Measurements from ENCODE around the gene PCSK4.
"Not testable (repeated sequence)": the region's sequence is repeated elsewhere in the genome, so short reads cannot be mapped to it uniquely, and the experiment has no call there.

Gene PCSK4

DNA sequence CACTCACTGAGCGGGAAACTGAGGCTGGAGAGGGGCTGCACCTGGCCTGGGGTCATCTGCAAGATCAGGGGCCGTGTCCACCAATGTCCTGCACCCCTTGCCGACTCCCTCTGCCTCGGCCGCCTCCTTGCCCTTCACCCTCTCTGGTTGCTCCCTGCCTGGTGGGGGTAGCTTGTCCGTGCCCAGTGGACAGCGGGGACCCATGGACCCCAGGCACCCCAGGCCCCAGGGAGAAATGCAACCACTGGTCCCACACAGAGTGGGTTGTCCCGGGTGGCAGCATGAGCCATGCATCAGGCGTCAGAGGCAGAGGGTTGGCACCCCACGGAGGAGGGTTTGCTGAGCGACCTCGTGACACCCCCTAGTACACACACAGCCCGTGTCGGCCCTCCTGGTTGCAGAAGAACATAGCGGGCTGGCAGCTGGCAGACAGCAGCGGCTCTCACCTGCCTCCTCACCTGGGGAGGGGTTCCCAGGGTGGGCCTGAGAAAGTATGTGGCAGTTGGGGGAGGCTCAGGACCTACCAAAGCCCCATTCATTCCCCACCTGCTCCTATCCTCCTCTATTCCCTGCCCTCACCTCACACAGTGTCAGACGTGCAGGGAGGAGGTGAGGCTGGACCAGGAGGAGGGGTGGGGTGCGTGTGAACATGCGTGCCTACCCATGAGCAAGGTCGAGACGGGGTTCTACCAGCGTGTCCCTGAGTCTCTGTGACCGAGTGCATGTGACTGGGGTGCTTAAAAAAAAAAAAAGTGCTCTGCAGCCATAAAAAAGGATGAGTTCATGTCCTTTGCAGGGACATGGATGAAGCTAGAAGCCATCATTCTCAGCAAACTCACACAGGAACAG is 14.0 kb upstream of the PCSK4 start:
- no peak for DNase-seq

- DNase-seq, result no peak
Measured at GRCh38 chr19:1503089-1503924, 13.2 kb upstream of the PCSK4 start.

DNA sequence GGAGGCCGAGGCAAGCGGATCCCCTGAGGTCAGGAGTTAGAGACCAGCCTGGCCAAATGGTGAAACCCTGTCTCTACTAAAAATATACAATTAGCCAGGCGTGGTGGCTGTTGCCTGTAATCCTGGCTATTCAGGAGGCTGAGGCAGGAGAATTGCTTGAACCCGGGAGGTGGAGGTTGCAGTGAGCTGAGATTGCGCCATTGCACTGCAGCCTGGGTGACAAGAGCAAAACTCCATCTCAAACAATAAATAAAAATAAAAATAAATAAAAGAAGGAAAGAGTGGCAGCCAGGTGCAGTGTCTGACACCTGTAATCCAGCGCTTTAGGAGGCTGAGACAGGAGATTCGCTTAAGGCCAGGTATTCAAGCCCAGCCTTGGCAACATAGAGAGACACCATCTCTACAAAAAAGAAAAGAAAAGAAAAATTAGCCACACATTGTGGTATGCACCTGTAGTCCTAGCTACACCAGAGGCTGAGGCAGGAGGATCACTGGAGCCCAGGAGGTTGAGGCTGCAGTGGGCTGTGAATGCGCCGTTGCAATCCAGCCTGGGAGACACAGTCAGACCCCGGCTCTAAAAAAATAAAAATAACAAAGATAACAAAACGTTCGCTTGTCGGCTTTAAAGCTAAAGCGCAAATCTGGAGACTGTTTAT is 12.4 kb upstream of the PCSK4 start:
- DNase-seq, result no peak

DNA sequence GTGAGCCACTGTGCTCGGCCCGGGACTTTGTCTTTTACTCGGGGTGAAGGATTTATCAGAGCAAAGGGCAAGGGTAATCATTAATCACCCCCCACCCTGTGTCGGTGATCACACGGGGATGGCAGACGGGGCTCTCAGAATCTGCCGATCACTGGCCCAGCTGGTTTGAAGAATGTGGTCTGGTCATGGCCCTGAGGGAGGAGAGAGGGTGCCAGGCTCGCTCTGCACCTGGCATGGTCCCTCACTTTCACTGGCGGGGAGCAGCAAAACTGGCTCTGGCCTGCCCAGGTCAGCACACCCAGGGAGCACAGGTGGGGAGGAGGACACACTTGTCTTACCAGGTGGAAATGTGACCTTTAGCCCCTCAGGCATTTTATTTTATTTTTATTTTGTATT is 11.0 kb upstream of the PCSK4 start:
- DNase-seq, result no peak

- DNase-seq, result not testable (repeated sequence)
Measured at GRCh38 chr19:1499231-1499630, 9.1 kb upstream of the PCSK4 start.

GRCh38 chr19:1497578-1498235 is 7.6 kb upstream of the PCSK4 start:
- DNase-seq, result no peak

- DNase-seq, result no peak
Measured at GRCh38 chr19:1496714-1497577, 6.8 kb upstream of the PCSK4 start.

DNA sequence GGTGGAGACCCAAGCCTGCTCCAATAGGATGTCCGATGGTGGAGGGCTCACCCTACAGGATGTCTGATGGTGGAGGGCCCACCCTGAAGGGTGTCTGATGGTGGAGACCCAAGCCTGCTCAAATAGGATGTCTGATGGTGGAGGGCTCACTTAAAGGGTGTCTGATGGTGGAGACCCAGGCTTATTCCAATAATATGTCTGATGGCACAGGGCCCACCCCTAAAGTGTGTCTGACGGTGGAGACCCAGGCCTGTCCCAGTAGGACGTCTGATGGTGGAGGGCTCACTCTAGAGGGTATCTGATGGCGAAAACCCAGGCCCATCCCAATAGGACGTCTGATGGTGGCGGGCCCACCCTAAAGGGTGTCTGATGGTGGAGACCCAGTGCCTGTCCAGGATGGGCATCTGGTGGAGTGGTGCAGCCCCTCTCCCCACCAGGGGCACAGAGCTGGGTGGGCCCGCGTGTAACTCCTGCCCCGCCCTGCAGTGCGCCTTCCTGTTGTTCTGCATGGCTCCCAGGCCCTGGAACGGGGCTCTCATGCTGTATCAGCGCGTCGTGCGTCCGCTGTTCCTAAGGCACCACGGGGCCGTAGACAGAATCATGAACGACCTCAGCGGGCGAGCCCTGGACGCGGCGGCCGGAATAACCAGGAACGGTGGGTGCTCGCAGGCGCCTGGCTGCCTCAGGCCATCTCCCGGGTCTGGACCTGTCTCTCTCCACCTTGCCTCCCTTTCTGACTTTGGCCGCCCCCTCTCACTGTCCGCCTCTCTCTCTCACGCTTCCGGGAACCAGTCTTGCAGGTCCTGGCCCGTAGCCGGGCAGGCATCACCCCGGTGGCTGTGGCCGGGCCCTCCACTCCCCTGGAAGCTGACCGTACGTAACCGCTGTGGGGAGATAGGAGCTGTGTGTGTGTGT is 5.9 kb upstream of the PCSK4 start:
- DNase-seq, result no peak

GRCh38 chr19:1495051-1495798 is 5.1 kb upstream of the PCSK4 start:
- DNase-seq, result no peak

DNA sequence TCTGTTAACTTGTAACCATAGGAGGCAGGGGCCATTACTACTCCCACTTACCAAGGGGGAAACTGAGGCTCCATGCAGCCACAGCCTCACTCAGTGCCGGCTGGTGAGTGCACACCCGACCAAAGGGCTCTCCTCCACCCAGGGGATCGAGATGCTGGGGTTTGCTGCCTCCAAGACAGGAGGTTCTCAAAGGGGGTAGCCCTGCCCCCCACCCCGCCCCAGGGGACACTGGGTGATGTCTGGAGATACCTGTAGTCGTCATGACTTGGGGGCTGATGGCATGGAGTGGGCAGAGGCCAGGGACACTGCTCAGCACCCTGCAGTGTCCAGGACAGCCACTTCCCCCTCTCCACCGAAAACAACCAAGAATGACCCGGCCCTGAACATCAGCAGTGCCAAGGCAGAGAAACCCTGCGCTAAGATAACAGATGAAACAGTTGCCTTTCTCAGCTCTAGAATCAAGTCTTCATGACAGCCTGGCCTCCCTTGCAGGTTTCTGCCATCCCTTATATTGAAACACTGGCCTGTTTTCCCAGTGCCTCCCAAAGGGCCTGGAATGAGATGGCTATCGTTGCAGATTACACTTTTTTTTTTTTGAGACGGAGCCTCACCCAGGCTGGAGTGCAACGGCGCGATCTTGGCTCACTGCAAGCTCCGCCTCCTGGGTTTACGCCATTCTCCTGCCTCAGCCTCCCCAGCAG is 4.1 kb upstream of the PCSK4 start:
- DNase-seq, result no peak

GRCh38 chr19:1492474-1493006 is 2.4 kb upstream of the PCSK4 start:
- DNase-seq, result no peak

- no peak for DNase-seq
Measured at GRCh38 chr19:1491849-1492170, 1.7 kb upstream of the PCSK4 start.

GRCh38 chr19:1491114-1491848 is 1.1 kb upstream of the PCSK4 start, which contains the start of gene REEP6:
Gene REEP6, plus strand, starts transcription at chr19:1491181. Its CDS starts 89 bp downstream, at chr19:1491270.
- DNase-seq, result no peak

DNA sequence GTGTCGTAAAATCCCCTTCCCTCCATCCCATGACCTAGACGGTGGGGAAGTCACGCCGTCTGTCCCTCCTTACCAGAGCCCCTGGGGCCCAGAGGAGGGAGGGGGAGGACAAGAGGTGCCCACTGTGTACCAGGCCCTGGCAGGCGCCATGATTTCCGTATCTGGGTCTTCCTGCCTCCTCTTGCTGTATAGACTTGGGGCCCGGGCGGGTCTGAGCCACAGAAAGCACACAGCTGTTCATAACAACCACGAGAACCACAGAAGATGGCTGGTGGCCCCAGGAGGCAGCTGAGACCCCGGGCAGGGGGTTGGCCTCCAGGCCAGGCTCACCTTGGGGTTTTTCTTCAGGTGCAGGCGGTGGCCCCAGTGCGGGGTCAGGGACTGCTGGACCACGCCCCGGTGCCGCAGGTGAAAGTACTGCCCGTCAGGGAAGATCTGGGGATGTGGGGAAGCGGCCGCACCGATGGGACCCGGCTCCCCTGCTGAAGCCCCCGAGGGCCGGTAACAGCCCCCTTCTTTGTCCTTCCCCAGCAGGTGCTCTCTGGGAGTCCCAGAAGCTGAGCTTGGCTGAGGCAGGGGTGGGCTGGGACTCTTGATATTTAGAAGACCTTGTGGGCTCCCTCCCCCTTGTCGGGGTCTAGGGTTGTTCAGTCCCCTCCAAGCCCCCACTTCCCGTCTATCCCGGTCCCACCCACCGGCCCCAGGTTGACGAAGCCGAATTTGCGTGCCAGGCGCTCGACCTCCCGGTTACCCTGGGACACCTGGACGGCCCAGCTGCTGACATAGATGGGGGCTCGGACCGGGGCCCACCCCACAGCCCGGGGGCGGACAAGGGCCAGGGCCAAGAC is 463 bp downstream of the PCSK4 start:
- no peak for DNase-seq

DNA sequence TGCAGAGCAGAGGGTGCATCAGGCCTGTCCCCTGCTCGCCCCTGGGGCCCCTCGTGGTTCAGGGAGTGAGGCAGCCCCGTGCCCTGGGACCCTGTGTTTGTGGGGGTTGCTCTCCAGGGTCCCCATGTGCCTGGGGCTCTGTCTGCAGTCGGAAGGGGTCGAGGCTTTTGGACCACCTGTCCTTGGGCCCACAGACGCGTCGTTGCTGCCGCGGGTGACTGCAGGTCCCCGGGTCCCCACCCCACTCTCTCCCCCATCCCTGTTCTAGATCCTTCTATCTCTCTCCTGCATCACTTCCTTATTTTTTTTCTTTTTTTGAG is 1.9 kb downstream of the PCSK4 start:
- DNase-seq, result no peak

- no peak for DNase-seq
Measured at GRCh38 chr19:1487576-1488281, 2.4 kb downstream of the PCSK4 start.

Data from cerebellar nuclear complex (tissue), 1 donor.